ENCODE data around the gene ATG13.
"Not testable (repeated sequence)": the region's sequence is repeated elsewhere in the genome, so short reads cannot be mapped to it uniquely, and the experiment has no call there.

ATG13 gene

GRCh38 chr11:46694607-46695006 lies 77.3 kb downstream of the ATG13 start:
- peak in 7 of 58 donors; percentile 18 to 46 (median 29) for DNase-seq

- no peak for DNase-seq
Measured at GRCh38 chr11:46695345-46696211, 78.2 kb downstream of the ATG13 start.

GRCh38 chr11:46696212-46696558 lies 78.8 kb downstream of the ATG13 start:
- peak in 56 of 58 donors; percentile 8 to 98 (median 88) for DNase-seq

DNA sequence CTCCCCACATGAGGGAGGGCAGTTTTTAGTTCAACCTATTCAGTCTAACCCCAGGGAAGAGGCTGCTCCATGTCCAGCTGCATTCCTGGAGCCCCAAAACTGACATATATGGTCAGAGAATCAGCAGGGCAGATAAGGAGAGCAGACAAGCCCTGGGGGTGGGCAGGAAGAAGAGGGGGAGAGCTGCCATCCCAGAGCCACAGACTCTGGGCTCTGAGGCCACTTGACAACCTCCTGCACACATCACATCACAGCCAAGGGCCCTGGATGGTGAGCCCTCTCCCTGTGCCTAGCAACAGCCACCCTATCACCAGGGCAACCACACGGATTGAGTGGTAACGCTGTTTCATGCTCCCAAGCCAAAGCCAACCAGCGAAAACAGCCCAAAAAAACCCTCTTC lies 80.0 kb downstream of the ATG13 start:
- peak in 50 of 58 donors; percentile 12 to 80 (median 54) for DNase-seq

GRCh38 chr11:46697723-46698122 lies 80.4 kb downstream of the ATG13 start:
- DNase-seq, result no peak

DNA sequence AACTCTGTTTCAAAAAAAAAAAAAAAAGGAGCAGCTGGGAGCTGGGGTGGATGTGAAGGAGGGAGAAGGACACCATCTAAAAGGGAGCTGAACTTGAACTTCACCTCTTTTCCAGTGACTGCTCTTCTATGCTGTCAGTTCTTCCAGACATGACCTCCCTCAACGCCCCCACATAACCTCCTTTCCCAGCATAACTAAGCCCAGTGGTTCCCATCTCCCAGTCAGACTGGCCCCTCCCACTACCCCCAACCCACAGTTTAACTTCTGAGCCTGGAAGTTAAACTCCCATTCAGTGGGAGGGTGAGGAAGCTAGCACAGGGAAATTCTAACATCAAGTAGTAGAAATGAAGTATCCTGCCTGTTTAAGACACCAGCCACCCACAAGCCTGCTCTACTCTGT lies 81.2 kb downstream of the ATG13 start:
- no peak for DNase-seq

GRCh38 chr11:46700241-46701077 lies 83.1 kb downstream of the ATG13 start, which contains the start of the genes ARHGAP1 and ZNF408:
TSS of gene ARHGAP1 (minus strand) at chr11:46700619. CDS start at chr11:46696107, 4,512 bp downstream.
TSS of gene ZNF408 (plus strand) at chr11:46701031. CDS start at chr11:46701048, 17 bp downstream.
- peak; percentile 86 to 99 (median 97) for DNase-seq

DNA sequence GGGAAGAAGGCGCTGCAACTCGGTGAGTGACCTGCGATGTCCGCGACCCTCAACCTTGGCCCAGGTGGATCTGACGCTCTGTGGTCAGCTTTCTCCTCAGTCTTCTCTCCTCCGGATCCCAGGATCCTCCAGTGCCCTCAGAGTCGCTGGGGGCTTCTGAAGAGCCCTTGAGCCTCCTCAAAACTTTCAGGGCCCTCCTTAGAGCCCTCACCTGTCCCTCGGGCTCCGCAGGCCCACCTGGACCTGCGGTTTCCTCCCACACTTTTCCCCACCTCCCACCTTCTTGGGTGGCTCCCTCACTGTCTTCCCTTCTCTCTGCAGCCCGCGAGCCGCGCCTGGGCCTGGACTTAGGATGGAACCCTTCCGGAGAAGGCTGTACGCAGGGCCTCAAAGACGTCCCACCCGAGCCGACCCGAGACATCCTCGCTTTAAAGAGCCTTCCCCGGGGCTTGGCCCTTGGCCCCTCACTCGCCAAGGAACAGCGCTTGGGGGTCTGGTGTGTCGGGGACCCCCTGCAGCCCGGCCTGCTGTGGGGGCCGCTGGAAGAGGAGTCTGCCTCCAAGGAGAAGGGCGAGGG lies 83.8 kb downstream of the ATG13 start:
- no peak for DNase-seq

DNA sequence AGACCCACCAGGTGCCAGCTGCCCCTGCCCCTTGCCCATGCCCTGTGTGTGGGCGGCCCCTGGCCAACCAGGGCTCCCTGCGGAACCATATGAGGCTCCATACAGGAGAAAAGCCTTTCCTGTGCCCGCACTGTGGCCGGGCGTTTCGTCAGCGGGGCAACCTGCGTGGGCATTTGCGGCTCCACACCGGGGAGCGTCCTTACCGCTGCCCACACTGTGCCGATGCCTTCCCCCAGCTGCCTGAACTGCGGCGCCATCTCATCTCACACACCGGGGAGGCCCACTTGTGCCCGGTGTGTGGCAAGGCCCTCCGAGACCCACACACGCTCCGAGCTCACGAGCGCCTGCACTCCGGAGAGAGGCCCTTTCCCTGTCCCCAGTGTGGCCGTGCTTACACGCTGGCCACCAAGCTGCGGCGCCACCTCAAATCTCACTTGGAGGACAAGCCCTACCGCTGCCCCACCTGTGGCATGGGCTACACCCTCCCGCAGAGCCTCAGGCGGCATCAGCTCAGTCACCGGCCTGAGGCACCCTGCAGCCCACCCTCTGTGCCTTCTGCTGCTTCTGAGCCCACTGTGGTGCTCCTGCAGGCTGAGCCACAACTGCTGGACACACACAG lies 87.8 kb downstream of the ATG13 start:
- DNase-seq, result no peak

DNA sequence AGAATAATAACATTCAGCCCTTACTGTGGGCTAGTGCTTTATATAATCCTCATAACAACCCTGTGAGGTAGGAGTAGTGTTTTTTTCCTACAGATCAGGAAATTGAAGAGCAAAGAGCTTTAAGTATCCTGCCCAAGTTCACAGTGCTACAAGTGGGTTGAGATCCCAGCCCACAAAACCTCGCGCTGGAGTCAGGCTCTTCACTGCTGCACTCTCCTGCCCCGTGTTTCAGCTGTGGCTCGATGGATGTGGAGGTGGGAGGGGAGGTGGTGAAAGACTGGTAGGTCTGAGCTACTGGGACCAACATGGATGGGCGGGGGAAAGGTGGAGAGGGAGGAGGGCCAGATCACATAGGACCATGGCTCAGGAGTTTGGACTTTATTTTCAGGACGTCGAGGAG lies 89.5 kb downstream of the ATG13 start:
- no peak for DNase-seq

DNA sequence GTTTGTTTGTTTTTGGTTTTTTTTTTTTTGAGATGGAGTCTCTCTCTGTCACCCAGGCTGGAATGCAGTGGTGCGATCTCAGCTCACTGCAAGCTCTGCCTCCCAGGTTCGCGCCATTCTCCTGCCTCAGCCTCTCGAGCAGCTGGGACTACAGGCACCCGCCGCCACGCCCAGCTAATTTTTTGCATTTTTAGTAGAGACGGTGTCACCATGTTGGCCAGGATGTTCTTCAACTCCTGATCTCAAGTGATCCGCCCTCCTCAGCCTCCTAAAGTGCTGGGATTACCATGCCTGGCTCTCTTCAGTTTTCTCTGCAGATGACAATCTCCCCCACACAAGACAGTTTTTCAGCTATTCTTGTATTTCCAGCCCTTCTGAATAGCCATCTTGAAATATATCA lies 92.0 kb downstream of the ATG13 start:
- DNase-seq, result not testable (repeated sequence)

DNA sequence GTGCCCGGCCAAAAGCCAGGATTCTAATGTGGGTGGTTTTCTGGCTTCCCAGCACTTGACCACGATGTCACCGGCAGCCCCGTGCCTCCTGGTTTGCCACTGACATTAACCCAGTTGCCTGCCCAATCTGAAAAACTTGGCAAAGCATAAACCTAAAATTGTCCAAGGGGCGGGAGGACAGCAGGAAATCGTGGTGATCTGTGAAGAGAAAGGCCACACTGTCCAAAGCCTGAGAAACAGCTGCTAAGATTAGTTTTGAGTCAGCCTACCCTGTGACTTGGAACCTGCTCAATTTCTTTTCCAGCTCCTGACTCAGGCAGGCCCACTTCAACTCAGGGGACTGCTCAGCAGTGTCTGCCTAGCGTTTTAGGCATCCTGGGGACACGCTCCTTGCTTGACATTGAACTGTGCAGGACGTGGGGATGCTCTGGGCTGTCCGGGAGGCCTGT lies 93.5 kb downstream of the ATG13 start:
- peak in 31 of 58 donors; percentile 3 to 75 (median 28) for DNase-seq

DNA sequence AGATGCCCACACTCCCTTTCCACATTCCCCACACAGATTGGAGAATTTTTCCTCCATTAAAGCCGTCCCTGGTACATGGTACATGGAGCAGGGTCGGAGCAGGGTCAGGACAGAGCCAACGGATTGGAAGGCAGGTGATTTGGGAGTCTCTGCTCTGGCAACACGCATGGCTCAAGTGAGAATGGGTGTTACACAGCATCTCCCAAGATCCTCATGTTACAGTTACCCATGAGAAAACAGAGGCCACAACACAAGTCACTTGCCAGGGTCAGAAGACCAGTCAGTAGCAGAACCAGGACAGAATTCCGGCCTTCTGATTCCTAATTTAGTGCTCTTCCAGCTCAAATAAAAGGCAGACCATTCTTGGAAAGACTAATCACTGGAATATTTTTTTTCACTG lies 94.0 kb downstream of the ATG13 start:
- DNase-seq, result peak in 1 of 58 donors; percentile 48

DNA sequence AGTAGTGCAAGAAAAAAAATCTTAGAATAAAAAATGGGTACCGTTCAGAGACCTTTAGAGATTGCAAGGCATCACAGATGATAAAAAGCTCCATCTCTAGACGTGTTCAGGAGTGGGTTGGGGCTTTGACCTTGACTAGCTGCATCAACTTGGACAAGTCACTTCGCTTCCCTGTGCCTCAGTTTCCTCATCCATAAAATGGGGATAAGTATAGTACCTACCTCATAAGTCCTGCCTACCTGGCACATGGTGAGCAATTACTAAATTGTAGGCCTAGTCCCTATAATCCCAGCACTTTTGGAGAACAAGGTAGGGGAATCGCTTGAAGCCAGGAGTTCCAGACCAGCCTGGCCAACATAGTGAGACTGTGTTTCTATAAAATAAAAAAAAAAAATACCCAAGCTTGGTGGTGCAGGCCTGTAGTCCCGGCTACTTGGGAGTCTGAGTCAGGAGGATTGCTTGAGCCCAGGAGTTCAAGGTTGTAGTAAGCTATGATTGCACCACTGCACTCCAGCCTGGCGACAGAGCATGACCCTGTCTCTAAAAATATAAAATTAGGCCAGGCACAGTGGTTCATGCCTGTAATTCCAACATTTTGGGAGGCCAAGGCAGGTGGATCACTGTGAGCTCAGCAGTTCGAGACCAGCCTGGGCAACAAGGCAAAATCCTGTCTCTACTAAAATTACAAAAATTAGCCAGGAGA lies 95.7 kb downstream of the ATG13 start:
- no peak for DNase-seq

GRCh38 chr11:46717825-46718154 lies 100.4 kb downstream of the ATG13 start:
- DNase-seq, result not testable (repeated sequence)

GRCh38 chr11:46718155-46719019 lies 101.0 kb downstream of the ATG13 start:
- DNase-seq, result no peak

DNA sequence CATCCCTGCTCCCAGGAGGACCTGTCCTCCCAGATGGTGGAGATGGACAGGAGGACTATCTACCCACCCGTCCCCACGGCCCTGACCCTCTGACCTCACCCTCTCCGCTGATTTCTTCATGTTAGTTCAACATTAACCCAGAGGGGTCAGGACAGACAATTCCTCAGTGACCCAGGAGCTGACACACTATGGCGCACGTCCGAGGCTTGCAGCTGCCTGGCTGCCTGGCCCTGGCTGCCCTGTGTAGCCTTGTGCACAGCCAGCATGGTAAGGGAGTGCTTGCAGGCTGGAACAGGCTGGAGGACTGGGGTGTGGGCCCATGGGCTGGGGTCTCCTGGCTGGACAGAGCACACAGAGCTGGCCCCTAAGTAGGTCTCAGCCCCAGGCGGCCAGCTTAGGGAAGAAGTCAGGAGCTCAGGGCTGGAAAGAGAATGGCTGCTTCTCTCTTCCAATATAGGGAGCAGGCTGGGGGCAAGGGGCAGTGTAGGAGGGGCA lies 101.7 kb downstream of the ATG13 start, which contains the start of gene F2:
F2 (plus strand) TSS at position 166 of the 495 bp plus-strand sequence; CDS start at position 189, 23 bp downstream.
- DNase-seq, result no peak

DNA sequence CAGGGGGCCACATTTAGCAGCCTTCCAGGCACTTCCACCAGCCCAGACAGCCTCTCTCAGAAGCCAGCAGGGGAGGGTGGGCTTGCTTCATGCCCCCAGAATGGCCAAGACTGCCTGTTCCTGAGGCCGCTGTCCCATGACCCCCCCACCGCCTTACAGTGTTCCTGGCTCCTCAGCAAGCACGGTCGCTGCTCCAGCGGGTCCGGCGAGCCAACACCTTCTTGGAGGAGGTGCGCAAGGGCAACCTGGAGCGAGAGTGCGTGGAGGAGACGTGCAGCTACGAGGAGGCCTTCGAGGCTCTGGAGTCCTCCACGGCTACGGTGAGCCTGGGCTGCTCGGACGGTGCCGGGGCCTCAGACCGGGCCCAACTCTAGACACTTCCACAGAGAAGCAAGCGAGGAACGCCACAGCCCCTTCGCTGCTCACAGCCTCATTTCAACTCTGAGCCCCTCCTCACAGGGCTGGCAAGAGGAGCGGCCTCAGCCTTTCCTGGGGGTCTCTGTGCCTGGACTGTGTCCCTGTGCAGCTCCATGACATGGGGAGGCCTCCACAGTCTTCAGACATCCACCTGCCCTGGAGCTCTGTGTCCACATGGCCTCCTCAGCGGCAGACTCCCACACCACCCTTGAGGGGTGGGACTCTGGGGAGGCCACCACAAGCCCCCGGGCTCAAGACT lies 102.3 kb downstream of the ATG13 start:
- DNase-seq, result no peak

DNA sequence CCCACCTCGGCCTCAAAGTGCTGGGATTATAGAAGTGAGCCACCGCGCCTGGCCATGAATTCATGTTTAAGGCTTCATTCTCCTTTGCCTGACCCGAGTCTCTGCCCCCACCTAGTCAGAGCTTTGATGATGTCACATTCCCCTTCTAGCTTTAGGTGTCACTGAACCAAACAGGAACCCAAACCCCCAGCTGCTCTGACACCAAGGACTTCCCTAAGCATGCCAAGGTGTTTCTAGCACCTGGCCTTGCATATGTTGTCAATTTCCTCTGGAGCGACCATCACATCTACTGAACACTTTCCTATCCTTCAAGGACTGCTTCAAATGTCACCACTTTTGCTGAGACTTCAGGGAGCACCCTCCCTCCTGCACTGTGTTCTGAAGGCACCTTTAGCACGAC lies 103.9 kb downstream of the ATG13 start:
- DNase-seq, result no peak

Measured in anterior cingulate cortex (tissue), 58 donors.